ENCODE data around the gene ACACA.
"Not testable (repeated sequence)": the region's sequence is repeated elsewhere in the genome, so short reads cannot be mapped to it uniquely, and the experiment has no call there.

Gene ACACA

DNA sequence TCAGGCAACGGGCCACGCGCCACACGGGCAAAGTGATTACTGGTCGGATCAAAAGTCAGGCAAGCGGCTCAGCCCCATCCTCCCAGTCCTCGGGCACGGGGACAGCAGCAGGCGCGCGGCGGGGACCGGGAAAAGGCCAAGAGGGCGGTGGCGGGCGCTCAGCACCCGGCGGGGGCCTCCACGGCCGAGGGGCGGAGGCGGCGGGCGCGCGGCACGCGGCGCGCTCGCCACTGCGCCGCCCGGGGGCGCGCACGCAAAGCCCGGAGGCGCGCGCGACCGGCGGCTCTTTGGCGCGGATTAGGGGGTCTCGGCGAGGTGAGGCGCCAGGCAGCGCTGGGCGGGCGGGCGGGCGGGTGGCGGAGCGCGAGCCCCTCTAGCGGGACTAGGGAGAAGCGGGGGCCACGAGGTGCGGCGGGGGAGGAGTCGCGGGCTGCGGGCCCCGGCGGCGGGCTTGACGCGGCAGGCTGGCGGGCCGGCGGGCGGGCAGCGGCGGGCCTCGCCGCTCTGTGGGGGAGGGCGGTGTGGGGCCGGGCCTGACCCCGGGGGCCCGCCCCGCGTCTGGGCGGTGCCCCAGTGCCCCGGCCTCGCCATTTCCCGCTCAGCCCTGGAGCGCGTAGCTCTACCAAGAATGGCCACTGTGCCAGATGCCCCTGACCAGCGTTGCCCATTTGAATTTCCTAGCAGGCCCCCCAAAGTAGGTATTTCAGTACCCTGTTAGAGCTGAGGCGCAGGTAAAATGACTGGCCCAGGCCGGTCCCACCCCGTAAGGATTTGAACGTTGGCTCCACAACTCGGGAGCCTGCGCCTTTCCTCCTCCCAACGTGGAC lies at the start of gene ACACA, which contains the start of gene TADA2A:
Gene ACACA, minus strand, starts transcription at position 202 of the 827 bp plus-strand sequence. CDS start 537 bp downstream, outside the sequence.
Gene TADA2A, plus strand, starts transcription at position 252 of the 827 bp plus-strand sequence. CDS start 4,480 bp downstream, outside the sequence.
- peak; percentile 89 for DNase-seq (ENCODE audit: low spot score)

DNA sequence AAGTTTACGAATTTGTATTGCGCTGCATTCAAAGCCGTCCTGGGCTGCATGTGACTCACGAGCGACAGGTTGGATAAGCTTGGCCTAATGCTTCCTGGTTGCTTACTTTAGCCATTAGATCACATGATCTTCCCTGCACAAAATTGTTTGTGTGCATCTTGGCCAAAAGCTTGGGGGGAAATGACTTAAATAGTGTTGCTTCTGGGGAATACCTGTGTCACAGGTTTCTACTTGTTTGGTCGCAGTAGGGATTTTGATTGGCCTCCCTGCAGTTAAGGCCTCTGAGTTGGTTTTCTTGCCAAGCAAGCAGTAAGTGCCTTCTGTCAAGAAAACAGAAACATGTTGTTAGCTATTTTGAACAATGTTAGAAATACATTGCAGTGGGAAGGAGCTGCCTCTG lies 43.5 kb upstream of the ACACA start:
- DNase-seq (ENCODE audit: low spot score), result peak; percentile 64

DNA sequence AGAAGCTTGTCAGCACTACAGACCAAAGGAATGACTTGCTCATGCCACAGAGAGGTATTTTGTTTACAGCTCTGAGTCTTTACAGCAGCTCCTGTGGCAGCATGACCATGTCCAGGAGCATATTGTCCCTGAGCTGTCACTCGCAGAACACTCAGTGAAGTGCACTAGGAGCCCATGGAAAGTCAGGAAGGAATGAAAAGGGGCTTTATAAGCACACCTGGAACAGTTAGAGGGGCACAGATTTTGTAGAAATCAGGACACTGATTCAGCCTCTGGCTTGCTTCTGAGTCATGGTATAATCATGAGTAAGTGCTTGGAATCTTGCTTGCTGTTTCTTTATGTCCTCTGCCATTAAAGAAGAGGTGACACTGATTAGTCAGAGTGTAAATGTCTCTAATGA lies 41.0 kb upstream of the ACACA start:
- peak; percentile 74 for DNase-seq (ENCODE audit: low spot score)

- DNase-seq (ENCODE audit: low spot score), result peak; percentile 95
Observed at GRCh38 chr17:37446027-37446426, 39.4 kb upstream of the ACACA start.

DNA sequence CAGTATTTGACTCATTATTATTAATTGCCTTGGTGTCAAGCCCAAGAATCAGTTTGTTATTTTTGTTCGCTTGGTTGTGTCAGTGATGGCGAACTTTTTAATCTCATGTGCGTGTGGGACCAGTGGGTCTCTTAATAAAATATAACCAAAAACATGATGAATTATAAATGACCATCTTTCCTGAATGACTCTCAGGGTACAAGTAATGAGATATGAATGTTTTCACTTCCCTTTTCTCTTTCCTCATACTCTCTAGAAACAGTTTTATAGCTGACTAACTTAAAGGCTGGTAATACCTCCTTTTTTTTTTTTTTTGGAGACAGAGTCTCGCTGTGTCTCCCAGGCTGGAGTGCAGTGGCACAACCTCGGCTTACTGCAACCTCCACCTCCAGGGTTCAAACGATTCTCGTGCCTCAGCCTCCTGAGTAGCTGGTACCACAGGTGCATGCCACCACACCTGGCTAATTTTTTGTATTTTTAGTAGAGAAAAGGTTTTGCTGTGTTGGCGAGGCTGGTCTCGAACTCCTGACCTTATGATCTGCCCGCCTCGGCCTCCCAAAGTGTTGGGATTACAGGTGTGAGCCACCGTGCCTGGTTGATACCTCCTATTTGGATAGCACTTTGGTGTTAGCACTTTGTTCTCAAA lies 34.9 kb upstream of the ACACA start:
- DNase-seq (ENCODE audit: low spot score), result not testable (repeated sequence)

DNA sequence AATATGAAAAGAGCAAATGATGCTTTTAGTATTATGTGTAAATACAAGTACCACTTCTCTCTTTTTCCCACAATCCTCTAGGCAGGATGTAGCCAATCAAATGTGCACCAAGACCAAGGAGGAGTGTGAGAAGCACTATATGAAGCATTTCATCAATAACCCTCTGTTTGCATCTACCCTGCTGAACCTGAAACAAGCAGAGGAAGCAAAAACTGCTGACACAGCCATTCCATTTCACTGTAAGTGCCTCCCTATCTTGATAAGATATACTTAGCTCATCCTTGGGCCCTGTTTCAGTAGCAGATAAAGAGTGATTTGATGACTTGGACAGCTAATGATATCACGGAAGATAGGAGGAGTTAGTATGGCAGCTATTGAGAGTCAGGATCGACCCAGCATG lies 33.8 kb upstream of the ACACA start:
- no peak for DNase-seq (ENCODE audit: low spot score)

- no peak for DNase-seq (ENCODE audit: low spot score)
Observed at GRCh38 chr17:37438141-37438540, 31.5 kb upstream of the ACACA start.

- no peak for DNase-seq (ENCODE audit: low spot score)
Observed at GRCh38 chr17:37432671-37433070, 26.0 kb upstream of the ACACA start.

DNA sequence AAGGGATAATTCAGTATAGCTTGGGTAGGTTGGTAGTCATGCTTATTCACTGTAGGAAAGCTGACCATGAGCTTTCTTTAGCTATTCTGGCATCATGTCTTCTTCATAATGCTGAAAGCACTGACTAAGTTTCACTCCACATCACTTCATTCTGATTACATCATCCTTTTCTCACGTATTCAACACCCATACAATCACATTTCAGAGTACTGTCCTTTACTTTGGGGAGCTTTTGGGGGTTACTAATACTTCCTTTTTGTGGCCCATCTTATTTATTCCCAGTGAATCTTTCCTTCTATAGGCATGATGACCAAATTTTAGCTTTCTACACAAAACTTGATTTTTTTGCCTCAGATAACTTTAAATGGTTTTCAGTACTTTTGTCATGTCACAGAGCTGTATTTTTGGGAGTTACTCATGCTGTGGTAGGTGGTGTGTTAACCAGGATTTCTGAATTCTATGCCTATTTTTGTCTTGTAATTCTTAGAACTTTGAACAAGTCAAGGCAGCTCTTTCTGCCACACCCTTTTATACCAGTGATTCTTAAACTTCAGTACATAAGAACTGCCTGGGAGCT lies 23.5 kb upstream of the ACACA start:
- peak; percentile 45 for DNase-seq (ENCODE audit: low spot score)

- DNase-seq (ENCODE audit: low spot score), result no peak
Observed at GRCh38 chr17:37429453-37429852, 22.8 kb upstream of the ACACA start.

DNA sequence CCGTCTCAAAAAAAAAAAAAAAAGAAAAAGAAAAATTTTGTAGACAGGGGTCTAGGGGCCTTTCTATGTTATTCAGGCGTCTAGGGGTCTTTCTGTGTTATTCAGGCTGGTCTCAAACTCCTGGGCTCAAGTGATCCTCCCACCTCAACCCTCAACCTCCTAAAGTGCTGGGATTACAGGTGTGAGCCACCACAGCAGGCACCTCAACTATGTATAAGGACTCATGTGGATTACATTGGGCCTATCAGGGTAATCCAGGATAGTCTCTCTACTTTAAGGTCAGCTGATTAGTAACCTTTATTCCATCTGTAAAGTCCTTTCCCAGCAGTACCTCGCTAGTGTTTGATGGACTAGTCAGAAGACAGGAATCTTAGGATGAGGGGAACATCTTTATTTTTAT lies 22.4 kb upstream of the ACACA start:
- no peak for DNase-seq (ENCODE audit: low spot score)

DNA sequence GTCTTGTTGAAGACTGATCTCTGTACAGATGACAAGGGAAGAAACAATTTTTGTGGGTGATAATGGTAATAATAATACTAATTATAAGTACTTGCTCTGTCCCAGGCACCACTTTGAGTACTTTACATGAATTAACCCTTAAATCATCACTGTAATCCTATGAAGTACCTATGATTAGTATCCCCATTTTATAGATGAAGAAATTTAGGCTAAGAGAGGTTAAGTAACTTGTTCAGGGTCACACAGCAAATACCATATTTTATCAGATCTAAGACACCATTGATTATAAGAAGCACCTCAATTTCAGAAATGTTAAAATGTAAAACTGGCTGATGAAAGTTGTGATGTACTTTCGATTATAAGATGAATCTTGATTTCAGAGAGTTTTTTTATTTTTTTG lies 18.6 kb upstream of the ACACA start:
- DNase-seq (ENCODE audit: low spot score), result no peak

GRCh38 chr17:37422971-37423625 lies 16.5 kb upstream of the ACACA start:
- DNase-seq (ENCODE audit: low spot score), result peak; percentile 15

DNA sequence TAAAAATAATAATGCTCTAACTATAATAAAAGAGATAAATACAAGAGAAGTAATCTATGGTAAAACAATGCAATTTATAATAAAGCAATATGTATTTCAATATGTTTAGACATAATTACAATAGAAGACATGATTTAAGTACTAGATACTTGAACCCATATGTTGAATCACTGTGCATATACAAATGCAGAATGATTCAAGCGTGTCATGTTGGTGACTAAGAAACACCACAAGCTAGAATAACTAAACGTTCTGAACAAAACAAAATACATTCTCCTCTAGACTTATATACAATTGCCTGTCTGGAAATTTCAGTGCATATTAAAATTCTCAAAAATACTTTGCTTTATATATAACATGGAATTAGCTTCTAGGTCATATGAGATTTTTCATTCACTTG lies 11.2 kb upstream of the ACACA start:
- no peak for DNase-seq (ENCODE audit: low spot score)

GRCh38 chr17:37413875-37414519 lies 7.4 kb upstream of the ACACA start:
- DNase-seq (ENCODE audit: low spot score), result no peak

DNA sequence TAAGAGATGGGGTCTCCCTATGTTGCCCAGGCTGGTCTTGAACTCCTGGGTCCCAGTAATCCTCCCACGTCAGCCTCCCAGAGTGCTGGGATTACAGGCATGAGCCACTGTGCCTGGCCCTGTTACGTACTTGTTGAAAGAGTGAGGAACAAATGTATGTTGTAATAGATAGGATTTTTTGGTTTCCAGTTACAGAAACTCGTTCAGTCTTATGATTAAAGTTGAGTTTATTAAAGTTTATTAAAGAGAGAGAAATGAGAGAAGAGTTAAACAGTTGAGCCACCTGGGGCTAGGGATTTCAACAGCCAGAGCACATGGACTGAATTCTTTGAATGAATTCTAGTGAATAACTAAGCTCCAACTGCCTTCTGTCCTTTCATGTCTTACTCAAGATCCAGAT lies 3.7 kb upstream of the ACACA start:
- no peak for DNase-seq (ENCODE audit: low spot score)

GRCh38 chr17:37408145-37408479 lies 1.5 kb upstream of the ACACA start:
- not testable (repeated sequence) for DNase-seq (ENCODE audit: low spot score)

GRCh38 chr17:37405955-37406634 lies 541 bp downstream of the ACACA start:
- peak; percentile 19 for DNase-seq (ENCODE audit: low spot score)

DNA sequence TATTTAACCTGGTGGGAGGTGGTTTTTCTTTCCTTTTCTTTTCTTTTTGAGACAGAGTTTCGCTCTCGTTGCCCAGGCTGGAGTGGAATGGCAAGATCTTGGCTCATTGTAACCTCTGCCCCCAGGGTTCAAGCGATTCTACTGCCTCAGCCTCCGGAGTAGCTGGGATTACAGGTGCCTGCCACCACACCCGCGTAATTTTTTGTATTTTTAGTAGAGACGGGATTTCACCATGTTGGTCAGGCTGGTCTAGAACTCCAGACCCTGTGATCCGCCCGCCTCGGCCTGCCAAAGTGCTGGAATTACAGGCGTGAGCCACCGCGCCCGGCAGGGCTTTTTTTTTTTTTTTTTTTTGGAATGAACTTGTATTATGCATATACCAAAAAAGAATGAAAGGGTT lies 1.1 kb downstream of the ACACA start:
- not testable (repeated sequence) for DNase-seq (ENCODE audit: low spot score)

DNA sequence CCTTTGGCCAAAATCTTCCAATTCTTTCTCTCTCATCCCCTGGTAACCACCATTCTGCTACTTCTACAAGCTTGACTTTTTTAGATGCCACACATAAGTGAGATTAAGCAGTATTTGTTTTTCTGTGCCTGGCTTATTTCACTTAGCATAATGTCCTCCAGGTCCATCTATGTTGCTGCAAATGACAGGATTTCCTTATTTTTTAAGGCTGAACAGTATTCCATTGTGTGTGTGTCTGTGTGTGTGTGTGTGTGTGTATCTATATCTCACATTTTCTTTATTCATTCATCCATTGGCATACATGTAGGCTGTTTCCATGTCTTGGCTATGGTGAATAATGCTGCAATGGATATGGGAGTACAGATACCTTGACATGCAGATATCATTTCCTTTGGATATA lies 6.1 kb downstream of the ACACA start:
- no peak for DNase-seq (ENCODE audit: low spot score)

DNA sequence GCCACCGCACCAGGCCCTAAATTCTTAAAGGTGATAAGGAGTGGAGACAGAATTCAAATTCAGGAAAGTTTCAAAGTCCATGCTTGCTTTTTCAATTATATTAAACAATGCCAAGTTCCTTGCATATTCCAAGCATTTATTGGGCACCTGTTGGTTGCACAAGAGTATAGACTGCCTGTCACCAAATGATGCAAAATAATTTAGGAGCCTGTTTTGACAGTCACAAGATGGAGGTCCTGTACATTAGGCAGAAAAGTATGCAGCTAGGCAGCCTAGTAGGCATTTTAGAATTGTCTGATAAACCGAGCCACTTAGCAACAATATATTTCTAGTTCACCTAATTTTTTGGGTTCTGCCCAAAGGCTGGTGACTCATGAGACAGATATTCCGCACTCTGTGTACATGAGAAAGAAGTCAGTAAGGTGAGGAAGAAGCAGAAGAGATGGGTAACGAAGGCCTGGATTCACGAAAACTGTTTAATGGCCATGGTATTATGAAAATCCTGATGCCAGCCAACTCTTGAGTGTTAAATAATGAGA lies 7.3 kb downstream of the ACACA start:
- DNase-seq (ENCODE audit: low spot score), result peak; percentile 28

Data from kidney tubule cell (primary cell).